Dendritic cell treated with granulocyte-macrophage colony-stimulating factor and Interleukin-4, amounts not matched to agents 40 ng/mL and 50 ng/mL, for 4 days (primary cell): ENCODE measurements around the gene NKAIN2.

Experiments
- H3K27ac Mint-ChIP-seq: one replicate; pipeline ENCODE4 v1.8.0; 2022; ENCODE audit warnings: mild to moderate bottlenecking, mixed read lengths
- H3K27me3 Mint-ChIP-seq: one replicate; pipeline ENCODE4 v1.8.0; 2022; ENCODE audit warnings: mild to moderate bottlenecking, mixed read lengths
- H3K36me3 Mint-ChIP-seq: one replicate; pipeline ENCODE4 v1.8.0; 2022; ENCODE audit warnings: low read depth, mixed read lengths
- H3K4me1 Mint-ChIP-seq: one replicate; pipeline ENCODE4 v1.8.0; 2022; ENCODE audit warnings: low read depth, mixed read lengths
- H3K4me3 Mint-ChIP-seq: one replicate; pipeline ENCODE4 v1.8.0; 2022; ENCODE audit warnings: mild to moderate bottlenecking, moderate library complexity, mixed read lengths
- H3K9me3 Mint-ChIP-seq: one replicate; pipeline ENCODE4 v1.8.0; 2022; ENCODE audit warnings: mixed read lengths
- intact Hi-C: fragments of 100-400 bp; cut with micrococcal nuclease; formaldehyde crosslinking; loops from one replicate; pipeline ENCODE4 v1.15.0; 2022

The NKAIN2 gene

DNA sequence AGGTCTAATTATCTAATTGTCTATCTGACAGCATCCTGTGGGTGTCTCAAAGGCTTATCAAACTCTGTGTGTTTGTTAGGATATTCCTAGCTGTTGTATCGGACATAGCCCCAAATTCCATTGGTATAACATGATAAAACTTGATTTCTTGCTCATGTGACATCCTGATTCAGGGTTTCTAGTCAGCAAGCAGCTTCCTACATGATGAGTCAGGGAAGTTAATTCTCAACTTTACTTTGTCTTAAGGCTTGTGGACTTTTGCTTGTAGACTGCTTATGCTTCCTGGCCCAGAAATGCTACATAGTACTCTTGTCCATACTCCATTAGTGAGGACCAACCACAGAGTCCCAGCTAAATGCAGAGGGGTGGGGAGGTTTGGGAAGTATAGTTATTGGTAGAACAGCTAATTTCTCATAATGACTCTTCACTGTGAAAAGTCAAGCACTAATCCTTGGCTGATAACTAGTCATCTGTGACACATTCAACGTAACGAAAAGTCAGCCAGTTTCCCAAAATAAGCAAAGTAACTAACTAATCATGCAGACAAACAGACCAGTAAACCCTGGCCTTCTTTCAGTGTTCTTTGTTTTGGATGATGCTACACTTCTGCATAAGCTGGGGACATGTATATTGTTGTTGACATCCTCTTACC, 25.8 kb downstream of the NKAIN2 start:
- Mint-ChIP-seq H3K27me3 (no peaks in the 10 kb centered on the region), H3K27ac (no peak overlapping the region), H3K4me3 (no peak overlapping the region), H3K36me3 (no peaks in the 10 kb centered on the region), H3K4me1 (peaks cover 7% of the 10 kb centered on the region), H3K9me3 (no peaks in the 10 kb centered on the region)
- intact Hi-C loops: no loop called here

DNA sequence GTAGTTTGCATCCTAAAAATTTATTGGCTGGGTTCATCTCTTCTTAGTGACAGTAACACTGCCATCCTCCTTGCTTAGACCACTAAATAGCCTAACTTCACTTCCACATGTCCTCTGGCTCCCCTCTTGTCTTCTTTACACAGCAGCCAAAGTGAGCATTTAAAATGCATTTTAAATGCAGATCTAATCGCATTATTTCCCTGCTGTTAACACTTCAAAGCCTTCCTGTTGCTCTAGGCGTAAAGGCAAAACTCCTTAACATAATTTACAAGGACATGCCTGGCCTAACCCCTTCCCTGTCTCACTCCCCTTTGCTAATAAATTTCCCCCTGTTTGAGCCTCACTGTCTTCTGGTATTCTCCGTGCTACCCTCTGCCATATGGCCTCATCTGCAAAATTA, 26.5 kb downstream of the NKAIN2 start:
- Mint-ChIP-seq H3K27ac (no peak overlapping the region), H3K4me3 (no peak overlapping the region), H3K36me3 (no peaks in the 10 kb centered on the region), H3K4me1 (peaks cover 7% of the 10 kb centered on the region), H3K27me3 (no peaks in the 10 kb centered on the region), H3K9me3 (no peaks in the 10 kb centered on the region)
- intact Hi-C loops: no loop called here

DNA sequence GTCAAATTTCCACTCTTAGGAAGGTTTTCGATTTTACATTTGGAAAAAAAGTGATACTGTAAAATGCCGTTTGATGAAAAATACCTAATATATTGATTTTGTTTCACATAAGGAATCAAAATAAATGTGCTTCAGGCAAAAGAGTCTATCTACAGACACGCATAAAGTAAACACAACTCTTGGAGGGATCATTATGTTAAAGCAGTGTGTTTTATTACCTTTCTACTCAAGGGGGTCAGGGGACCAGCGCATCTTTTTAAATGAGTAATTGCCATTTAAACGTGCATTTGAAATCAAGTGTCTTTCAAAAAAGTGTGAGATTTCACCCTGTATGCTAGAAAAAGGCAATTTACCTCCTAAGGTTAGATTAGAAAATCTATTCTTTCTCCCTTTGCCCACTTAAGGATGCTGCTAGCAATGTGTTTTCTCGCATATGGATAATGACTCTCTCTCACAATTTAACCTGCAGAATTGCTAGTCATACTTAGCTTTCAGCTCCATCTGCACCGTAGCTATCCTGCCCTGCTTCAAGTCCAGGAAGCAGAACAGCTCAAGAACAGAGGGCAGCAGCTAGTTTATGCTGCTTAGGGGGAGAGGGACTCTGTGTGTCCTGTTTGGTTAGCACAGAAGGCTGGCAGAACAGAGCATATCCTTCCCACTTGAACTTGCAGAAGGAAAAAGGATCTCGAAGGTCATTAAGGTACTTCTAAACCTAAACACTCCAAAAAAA, 35.0 kb downstream of the NKAIN2 start:
- intact Hi-C loops: no loop called here
- Mint-ChIP-seq H3K9me3 (no peaks in the 10 kb centered on the region), H3K27me3 (no peaks in the 10 kb centered on the region), H3K27ac (no peak overlapping the region), H3K36me3 (no peaks in the 10 kb centered on the region), H3K4me1 (no peaks in the 10 kb centered on the region), H3K4me3 (no peak overlapping the region)

DNA sequence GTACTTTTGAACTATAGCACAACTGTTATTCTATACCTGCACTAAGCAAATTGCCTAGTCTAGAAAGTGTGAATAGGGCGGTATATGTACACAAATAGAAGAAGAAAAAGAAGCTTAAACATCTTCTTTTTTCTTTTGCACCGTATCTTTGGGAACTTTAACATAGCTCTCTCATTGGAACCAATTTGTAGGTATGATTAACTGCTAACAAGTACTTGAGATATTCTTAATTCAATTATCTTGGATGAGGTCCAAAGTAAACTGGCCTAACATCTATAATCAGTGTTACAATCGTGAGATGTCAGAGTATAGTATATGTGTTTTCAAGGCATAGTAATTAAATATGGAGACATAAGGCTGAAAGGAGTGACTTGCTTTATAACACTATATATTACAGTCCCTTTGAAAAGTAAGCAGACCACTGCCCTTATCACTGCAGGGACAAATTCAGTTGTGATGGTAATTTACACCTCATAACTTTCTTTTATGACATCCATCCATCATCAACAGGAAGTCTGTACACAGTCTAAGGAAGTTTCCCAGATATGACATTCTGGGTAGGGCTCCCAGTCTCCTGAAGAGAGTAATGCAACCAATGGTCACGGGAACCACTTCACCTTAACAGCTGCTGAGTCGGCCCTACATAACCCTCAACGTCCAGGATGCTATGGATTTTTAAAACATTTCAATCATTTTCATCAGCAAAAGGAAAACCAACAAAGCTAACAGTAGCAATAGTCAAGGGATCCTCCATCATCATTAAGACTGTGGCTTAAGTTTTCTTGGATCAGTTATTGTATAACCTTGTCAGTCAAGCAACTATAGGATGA, 37.6 kb downstream of the NKAIN2 start:
- intact Hi-C loops: no loop called here
- Mint-ChIP-seq H3K4me3 (no peak overlapping the region), H3K27me3 (no peaks in the 10 kb centered on the region), H3K4me1 (no peaks in the 10 kb centered on the region), H3K27ac (no peak overlapping the region), H3K9me3 (no peaks in the 10 kb centered on the region), H3K36me3 (no peaks in the 10 kb centered on the region)

DNA sequence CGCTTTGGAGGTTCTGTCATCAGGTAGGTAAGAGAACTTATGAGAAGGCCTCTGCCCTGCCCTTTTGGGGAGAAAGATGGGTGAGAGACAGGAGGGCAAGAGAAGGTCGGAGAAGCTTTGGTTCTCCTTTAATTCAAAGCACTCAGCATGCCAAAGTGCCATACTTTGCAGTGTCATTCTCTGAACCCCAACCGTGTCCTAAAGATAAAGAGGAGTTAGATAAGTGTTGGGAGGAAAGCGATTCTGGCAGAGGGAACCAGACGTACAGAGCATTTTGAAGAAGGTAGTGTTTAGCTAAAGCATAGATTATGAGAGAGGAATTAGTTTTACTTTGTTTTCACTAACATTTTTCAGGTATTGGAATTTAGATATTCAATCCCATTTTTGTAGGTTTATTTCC, 40.3 kb downstream of the NKAIN2 start:
- intact Hi-C loops: no loop called here
- Mint-ChIP-seq H3K4me3 (no peak overlapping the region), H3K27ac (no peak overlapping the region), H3K4me1 (no peaks in the 10 kb centered on the region), H3K9me3 (no peaks in the 10 kb centered on the region), H3K27me3 (no peaks in the 10 kb centered on the region), H3K36me3 (no peaks in the 10 kb centered on the region)

GRCh38 chr6:123848347-123848746, 44.7 kb downstream of the NKAIN2 start:
- Mint-ChIP-seq H3K4me1 (no peaks in the 10 kb centered on the region), H3K27ac (no peak overlapping the region), H3K36me3 (no peaks in the 10 kb centered on the region), H3K27me3 (no peaks in the 10 kb centered on the region), H3K9me3 (no peaks in the 10 kb centered on the region), H3K4me3 (no peak overlapping the region)
- intact Hi-C loops: no loop called here

DNA sequence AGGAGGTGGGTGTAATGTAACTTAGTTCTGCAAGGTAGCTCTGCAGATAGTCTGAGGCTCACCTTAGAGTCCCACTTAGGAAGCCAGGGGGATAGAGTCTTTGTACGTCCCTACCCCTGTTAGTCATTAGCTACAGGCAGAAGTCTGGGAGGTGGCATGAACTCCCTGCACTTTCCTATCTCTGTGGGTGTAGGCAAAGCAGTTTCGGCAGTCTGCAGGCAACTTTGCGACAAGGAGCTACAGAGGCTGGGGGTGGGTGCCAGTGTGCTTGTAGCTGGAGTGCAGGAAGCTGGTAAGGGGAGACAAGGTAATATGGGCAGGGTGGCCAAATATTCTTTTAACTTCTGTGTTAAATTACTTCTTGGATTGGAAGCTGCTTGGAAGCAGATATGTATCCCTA, 45.7 kb downstream of the NKAIN2 start:
- Mint-ChIP-seq H3K9me3 (no peaks in the 10 kb centered on the region), H3K27ac (no peak overlapping the region), H3K4me3 (no peak overlapping the region), H3K27me3 (no peaks in the 10 kb centered on the region), H3K4me1 (no peaks in the 10 kb centered on the region), H3K36me3 (no peaks in the 10 kb centered on the region)
- intact Hi-C loops: no loop called here

GRCh38 chr6:123850555-123850954, 46.9 kb downstream of the NKAIN2 start:
- Mint-ChIP-seq H3K4me1 (no peaks in the 10 kb centered on the region), H3K27me3 (no peaks in the 10 kb centered on the region), H3K4me3 (no peak overlapping the region), H3K36me3 (no peaks in the 10 kb centered on the region), H3K27ac (no peak overlapping the region), H3K9me3 (no peaks in the 10 kb centered on the region)
- intact Hi-C loops: no loop called here

- no peak overlapping the region for H3K4me3 Mint-ChIP-seq
- no peak overlapping the region for H3K27ac Mint-ChIP-seq
- intact Hi-C loops: no loop called here
- no peaks in the 10 kb centered on the region for H3K36me3 Mint-ChIP-seq
- no peaks in the 10 kb centered on the region for H3K9me3 Mint-ChIP-seq
- no peaks in the 10 kb centered on the region for H3K4me1 Mint-ChIP-seq
- no peaks in the 10 kb centered on the region for H3K27me3 Mint-ChIP-seq
These were observed 50.5 kb downstream of the NKAIN2 start for GRCh38 chr6:123854201-123854600.

DNA sequence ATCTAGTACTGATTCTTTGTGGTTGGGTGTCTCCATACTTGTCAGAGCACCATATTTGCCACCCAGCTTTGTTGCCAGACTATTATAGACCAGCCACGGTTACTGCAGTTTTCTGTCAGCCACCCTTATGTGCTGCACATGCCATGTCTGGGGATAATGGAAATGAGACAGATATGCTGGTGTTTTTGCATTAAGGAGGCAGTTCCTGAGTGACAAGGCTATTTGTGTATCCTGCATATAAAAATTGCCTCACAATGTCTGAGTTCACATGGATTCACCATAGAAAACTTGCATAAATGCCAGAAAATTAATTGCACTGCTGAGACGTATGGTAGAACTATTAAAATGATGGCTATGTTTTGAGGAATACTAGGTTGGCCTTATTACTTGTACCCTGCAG, 51.8 kb downstream of the NKAIN2 start:
- Mint-ChIP-seq H3K27ac (no peak overlapping the region), H3K4me1 (no peaks in the 10 kb centered on the region), H3K4me3 (no peak overlapping the region), H3K27me3 (no peaks in the 10 kb centered on the region), H3K36me3 (no peaks in the 10 kb centered on the region), H3K9me3 (no peaks in the 10 kb centered on the region)
- intact Hi-C loops: no loop called here

GRCh38 chr6:123859291-123859690, 55.6 kb downstream of the NKAIN2 start:
- H3K27ac Mint-ChIP-seq: no peak overlapping the region
- intact Hi-C loops: no loop called here
- no peaks in the 10 kb centered on the region for H3K9me3 Mint-ChIP-seq
- no peaks in the 10 kb centered on the region for H3K36me3 Mint-ChIP-seq
- H3K4me3 Mint-ChIP-seq: no peak overlapping the region
- H3K27me3 Mint-ChIP-seq: no peaks in the 10 kb centered on the region
- no peaks in the 10 kb centered on the region for H3K4me1 Mint-ChIP-seq

- no peaks in the 10 kb centered on the region for H3K27me3 Mint-ChIP-seq
- intact Hi-C loops: no loop called here
- no peak overlapping the region for H3K27ac Mint-ChIP-seq
- no peaks in the 10 kb centered on the region for H3K9me3 Mint-ChIP-seq
- H3K4me1 Mint-ChIP-seq: no peaks in the 10 kb centered on the region
- H3K36me3 Mint-ChIP-seq: no peaks in the 10 kb centered on the region
- H3K4me3 Mint-ChIP-seq: no peak overlapping the region
These were observed 65.7 kb downstream of the NKAIN2 start for GRCh38 chr6:123869334-123869733.

- Mint-ChIP-seq H3K4me1 (no peaks in the 10 kb centered on the region), H3K27ac (no peak overlapping the region), H3K9me3 (no peaks in the 10 kb centered on the region), H3K4me3 (no peak overlapping the region), H3K36me3 (no peaks in the 10 kb centered on the region), H3K27me3 (no peaks in the 10 kb centered on the region)
- intact Hi-C loops: no loop called here
These were observed 70.3 kb downstream of the NKAIN2 start for GRCh38 chr6:123873974-123874373.

- intact Hi-C loops: no loop called here
These were observed 72.1 kb downstream of the NKAIN2 start for GRCh38 chr6:123875784-123876183.

More at GRCh38 chr6:123875784-123876183, 72.1 kb downstream of the NKAIN2 start:
- H3K36me3 Mint-ChIP-seq: no peaks in the 10 kb centered on the region
- no peak overlapping the region for H3K27ac Mint-ChIP-seq
- H3K27me3 Mint-ChIP-seq: no peaks in the 10 kb centered on the region
- H3K4me1 Mint-ChIP-seq: no peaks in the 10 kb centered on the region
- H3K4me3 Mint-ChIP-seq: no peak overlapping the region
- no peaks in the 10 kb centered on the region for H3K9me3 Mint-ChIP-seq
